RKO (cell line): ENCODE measurements around the gene FZD10.

Experiments used
- DNase-seq: peaks from one replicate; pipeline ENCODE4 v3.0.0-alpha.2; 2016; ENCODE audit warnings: low spot score

The FZD10 gene

DNA sequence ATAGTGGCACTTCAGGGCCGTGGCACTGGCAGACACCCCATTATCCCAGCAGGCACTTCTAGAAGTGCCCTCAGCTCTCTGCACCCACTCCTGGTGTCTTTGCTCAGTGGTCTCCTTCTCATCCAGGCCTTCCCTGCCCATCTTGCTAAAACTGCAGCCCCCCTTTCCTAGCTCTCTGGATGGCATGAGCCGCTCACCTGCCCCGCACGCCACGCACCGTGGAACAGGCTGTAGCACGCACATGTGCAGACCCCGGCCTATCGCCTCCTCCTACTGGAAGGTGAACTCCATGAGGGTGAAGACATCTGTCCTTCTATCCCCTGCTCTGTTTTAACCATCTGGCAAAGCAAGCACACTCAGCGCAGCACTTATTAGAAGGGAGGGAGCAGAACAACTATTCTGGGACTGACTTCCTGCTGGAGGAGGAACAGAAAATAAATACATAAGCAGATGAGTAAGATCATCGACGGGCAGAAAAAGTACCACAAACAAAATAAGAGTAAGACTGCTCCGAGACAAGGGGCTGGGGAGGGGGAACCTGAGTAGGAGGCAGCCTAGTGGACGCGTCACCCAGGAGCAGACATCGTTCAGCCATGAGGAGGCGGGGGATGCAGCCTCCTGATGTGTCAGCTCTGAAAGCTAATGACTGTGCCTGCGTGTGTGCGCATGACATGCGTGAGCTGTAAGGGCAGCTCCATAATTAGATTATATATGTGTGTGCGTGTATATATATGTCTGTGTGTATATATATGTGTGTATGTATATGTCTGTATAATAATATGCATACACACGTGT is 7.8 kb upstream of the FZD10 start:
- DNase-seq = no peak

DNA sequence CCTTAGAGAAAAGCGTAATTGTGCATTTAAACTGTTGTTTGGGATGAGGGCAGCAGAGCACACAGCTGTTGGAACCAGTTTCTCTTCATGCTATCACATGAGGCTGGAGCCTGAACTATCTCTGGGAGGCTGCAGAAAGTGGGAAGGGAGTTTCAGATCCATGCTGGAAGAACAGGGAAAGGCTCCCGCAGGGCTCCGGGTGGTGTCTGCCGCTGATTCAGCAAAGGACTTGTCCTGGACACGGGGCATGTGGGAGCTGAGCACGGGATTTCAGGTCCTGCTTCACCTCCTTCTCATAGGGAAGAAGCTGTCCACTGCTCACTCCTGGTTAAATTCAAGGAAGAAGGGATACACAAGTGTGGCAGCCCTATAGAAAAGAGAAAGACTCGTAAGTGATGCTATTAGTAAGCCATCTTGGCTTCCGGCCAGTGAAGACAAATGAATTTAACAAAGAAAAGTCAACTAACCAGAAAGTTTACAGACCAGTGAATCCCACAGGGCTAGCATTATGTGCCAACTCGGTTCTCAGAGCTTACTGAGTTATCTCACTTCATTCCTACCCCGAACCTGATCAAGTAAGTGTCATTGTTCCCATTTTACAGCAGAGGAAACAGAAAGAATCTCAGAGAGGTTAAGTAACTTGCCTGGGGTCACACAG is 6.7 kb upstream of the FZD10 start:
- no peak for DNase-seq

DNA sequence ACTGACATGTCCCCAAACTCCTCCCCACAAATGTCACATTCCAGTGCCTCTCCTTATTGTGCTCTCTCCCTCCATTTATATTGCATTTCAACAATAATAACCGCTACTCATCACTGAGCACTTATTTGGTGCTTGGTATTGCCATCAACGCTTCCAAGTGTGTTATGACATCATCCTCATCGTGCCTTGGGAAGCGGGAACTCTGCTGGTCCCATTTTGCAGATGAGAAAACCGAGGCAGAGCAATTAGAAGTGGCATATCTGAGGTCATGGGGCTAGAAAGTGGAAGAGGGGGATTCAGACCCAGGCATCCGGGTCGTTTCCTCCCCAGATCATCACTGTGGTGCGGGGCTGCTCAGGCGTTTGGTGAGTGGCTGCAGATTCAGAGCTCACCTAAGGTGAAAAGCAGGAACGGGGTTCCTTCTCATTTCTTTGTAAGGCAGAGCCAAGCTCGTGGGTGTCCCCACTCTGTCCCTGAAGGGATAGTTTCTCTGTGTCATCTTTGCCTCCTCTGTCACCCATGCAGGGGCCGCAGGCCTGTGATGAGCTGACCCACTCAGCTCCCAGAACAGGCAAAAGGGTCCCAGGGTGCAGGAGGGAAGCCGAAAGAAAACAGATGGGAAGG is 5.5 kb upstream of the FZD10 start:
- DNase-seq = no peak

DNA sequence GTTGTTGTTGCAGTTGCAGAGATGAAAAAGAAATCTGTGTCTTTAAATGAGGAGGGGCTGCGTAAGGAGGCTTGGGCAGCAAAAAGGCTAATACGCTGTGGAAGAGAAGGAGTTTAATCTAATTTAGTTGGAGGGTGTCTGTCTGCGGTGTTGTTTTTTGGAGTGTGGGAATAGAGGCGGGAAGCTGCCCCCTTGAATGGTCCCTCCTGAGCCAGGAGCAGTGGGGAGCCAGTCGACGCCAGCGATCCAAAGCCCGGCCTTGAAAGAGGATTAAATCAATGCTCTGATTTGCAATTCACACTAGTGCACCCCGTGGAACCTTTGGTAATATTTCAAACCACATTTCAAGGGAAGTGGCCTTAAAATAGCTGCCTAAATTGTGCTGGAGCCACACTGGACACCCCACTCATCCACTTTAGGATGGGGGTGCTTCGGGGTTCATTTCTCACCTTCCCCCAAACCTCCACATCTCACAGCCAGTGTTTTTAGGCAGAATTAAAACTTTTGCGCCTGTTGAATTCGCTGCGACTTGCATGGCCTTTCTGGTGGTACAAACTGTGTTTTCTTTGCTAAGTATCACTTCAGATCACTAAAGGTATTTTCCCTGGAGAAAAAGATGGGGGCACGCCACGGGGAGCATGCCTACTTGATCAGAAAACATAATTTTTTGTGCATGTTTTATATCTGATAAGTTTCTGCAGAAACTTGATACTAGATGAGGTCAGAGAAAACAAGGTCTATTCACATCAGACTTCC is 4.1 kb upstream of the FZD10 start:
- DNase-seq = no peak

DNA sequence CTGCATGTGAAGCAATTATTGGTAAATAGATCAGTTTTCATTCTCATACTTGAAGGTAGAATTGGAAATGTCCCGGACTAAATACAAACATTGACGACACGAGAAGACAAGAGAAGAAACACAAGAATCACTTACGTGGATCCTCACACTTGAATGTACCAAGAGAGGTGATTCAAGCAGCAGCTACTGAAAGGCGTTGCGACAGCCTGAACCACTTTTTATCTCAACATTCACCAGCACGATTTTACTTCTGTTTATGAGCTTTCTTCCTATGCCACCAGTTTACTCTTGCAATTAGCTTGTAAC is 3.6 kb upstream of the FZD10 start:
- DNase-seq = no peak

DNA sequence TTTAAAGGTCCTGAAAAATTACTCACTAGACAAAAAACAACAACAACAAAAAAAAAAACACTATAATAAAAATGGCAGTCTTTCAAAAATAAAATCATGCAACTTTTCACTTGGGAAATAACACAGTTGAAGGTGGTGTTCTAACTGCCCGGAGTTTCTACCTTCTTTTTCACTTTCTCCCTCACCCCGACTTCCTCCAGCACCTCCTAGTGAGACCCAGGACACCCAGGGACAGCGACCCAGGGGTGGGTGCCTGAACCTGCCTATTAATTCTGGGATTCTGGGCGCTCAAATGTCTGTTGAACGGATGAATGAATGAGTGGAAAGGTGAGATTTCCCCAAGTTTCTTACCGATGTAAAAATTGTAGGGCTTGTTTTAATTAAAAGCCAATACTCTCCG is 2.0 kb upstream of the FZD10 start:
- no peak for DNase-seq

DNA sequence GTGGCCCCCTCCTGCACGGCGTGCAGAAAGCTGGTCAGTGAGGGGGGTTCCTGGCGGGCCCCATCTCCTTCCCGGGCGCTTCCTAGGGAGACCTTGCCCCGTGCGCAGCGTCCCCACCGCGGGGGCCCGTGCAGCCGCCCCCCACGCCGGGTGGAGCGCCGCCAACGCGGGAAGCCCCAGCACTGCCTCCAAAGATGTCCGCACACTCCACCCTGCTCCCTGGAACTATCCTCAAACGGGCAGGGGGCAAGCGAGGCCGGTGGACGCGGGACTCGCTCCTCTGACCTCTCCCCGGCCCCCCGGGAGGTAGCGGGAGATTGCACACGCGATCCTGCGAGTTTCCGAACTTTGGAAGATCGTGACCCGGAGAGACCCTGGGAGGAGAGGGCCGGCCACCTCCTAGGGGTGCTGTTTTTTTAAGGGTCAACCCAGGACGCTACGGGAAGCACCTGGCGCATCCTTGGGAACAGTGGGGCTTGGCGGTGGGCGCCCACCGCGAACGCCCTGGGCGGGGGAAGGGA is 1.5 kb upstream of the FZD10 start:
- DNase-seq = no peak

DNA sequence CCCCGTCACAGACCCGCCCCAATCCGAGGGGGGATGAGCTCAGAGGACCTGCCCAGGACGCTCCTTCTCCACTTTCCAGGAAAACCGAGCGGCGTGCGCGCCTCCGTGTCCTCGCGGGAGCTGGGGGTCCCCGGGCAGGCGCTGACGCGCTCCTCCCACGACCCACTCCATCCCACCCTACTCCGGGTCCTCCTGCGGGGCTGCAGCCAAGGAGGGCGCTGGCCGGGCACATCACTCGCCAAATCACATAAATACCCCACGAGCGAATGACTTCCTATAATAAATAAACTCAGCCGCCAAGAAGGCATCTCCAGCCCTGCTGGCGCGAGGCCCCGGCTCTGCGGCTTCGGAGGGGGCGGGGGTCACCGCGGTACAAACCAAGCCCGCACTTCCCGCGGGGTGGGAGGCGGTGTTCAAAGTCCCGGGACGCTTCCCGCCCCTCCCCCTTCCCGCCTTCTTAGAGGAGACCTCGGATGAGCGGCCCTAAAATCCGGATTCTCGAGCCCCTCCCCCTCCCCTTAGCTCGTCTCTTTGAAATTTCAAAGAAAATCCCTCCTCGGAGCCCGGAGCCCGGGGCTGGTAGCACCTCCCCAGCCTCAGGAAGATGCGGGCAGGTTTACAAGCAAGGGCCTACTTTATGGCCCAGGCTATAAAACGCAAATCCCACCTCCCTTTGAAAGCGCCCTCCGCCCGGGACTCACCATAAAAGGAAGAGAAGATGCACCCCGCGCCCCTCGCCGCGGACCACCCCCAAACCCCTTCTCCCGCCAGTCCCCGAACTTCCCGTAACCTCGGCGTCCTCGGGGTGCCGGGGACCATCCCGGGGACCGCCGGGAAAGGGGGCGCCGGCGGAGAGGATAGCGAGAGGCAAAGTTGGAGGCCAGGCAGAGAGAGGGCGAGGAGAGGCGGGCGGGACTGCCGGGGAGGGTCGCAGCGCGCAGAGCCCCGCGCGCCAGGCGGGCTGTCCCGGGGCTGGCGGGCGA is 712 bp upstream of the FZD10 start:
- DNase-seq = no peak

DNA sequence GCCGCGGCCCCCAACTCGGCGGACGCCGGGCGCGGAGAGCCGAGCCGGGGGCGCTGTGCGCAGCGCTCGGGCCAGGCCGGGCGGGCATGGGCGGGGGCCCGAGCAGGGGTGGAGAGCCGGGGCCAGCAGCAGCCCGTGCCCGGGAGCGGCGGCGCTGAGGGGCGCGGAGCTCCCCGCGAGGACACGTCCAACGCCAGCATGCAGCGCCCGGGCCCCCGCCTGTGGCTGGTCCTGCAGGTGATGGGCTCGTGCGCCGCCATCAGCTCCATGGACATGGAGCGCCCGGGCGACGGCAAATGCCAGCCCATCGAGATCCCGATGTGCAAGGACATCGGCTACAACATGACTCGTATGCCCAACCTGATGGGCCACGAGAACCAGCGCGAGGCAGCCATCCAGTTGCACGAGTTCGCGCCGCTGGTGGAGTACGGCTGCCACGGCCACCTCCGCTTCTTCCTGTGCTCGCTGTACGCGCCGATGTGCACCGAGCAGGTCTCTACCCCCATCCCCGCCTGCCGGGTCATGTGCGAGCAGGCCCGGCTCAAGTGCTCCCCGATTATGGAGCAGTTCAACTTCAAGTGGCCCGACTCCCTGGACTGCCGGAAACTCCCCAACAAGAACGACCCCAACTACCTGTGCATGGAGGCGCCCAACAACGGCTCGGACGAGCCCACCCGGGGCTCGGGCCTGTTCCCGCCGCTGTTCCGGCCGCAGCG is 639 bp downstream of the FZD10 start:
- DNase-seq = no peak

DNA sequence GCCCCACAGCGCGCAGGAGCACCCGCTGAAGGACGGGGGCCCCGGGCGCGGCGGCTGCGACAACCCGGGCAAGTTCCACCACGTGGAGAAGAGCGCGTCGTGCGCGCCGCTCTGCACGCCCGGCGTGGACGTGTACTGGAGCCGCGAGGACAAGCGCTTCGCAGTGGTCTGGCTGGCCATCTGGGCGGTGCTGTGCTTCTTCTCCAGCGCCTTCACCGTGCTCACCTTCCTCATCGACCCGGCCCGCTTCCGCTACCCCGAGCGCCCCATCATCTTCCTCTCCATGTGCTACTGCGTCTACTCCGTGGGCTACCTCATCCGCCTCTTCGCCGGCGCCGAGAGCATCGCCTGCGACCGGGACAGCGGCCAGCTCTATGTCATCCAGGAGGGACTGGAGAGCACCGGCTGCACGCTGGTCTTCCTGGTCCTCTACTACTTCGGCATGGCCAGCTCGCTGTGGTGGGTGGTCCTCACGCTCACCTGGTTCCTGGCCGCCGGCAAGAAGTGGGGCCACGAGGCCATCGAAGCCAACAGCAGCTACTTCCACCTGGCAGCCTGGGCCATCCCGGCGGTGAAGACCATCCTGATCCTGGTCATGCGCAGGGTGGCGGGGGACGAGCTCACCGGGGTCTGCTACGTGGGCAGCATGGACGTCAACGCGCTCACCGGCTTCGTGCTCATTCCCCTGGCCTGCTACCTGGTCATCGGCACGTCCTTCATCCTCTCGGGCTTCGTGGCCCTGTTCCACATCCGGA is 1.4 kb downstream of the FZD10 start:
- DNase-seq = no peak

DNA sequence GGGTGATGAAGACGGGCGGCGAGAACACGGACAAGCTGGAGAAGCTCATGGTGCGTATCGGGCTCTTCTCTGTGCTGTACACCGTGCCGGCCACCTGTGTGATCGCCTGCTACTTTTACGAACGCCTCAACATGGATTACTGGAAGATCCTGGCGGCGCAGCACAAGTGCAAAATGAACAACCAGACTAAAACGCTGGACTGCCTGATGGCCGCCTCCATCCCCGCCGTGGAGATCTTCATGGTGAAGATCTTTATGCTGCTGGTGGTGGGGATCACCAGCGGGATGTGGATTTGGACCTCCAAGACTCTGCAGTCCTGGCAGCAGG is 1.9 kb downstream of the FZD10 start:
- DNase-seq = no peak

DNA sequence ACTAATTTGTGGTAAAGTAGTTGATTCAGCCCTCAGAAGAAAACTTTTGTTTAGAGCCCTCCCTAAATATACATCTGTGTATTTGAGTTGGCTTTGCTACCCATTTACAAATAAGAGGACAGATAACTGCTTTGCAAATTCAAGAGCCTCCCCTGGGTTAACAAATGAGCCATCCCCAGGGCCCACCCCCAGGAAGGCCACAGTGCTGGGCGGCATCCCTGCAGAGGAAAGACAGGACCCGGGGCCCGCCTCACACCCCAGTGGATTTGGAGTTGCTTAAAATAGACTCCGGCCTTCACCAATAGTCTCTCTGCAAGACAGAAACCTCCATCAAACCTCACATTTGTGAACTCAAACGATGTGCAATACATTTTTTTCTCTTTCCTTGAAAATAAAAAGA is 2.7 kb downstream of the FZD10 start:
- no peak for DNase-seq

DNA sequence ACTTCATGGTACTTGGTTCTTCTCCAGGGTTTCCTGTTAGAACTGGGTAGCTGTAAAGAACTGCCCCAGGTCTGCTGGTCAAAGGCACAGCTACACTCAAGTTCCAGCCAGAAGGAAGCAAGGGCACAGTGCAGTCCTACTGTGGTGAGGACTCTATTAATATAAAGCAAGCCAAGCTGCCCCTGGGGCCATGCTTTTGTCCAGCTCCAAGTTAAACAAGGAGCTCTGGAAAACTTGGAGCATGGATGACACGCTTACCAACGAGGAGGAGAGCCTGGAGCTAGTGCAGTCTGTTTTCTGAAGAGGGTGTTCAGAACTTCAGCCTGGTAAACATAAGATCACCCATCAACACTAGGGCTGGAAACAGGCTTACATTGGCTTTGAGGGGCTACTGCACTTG is 4.0 kb downstream of the FZD10 start:
- no peak for DNase-seq

DNA sequence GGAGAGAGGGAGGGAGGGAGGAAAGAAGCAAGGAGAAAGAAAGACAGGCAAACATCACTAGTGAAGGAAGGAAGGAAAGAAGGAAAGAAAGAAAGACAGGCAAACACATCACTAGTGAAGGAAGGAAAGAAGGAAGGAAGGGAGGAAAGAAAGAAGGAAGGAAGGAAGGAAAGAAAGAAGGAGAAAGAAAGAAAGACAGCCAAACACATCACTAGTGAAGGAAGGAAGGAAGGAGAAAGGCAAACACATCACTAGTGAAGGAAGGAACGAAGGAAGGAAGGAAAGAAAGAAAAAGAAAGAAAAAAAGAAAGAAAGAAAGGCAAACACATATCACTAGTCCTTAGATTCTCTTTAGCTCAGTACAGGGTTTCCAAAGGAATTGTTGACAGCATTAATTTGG is 5.3 kb downstream of the FZD10 start:
- no peak for DNase-seq

DNA sequence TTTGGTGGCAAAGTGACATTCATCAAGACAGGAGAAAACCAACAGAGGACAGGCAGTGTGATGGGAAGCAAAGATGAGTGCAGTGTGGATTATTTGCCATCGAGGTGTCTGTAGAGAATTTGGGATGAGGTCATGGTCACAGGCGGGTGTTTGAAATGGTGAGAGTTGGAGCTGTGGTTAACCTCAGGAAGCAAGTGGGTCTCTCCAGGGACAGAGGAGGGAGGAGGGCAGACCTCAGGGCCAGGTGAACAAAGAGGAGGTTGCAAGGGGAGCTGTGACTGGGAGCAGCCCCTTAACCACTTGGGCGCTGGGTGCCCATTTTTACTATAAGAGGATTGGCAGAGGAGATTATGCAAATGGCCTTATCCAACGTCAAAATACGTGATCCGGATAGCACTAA is 7.0 kb downstream of the FZD10 start:
- no peak for DNase-seq

DNA sequence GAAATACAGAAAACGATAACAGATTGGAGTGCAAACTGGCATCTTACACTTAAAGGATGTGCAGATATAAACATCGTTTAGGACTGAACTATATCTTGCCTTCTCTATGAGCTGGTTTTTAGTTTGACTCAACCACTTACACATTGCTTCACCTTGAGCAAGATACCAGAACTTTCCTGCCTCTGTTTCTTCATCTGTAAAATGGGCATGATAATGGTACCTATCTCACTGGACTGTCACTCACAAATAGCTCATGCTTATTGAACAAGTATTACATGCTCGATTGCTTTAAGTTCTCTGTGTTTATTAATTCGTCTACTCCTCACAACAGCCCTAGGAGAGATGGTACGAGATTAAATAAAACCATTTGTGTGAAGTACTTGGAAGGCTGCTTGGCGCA is 7.7 kb downstream of the FZD10 start:
- no peak for DNase-seq

DNA sequence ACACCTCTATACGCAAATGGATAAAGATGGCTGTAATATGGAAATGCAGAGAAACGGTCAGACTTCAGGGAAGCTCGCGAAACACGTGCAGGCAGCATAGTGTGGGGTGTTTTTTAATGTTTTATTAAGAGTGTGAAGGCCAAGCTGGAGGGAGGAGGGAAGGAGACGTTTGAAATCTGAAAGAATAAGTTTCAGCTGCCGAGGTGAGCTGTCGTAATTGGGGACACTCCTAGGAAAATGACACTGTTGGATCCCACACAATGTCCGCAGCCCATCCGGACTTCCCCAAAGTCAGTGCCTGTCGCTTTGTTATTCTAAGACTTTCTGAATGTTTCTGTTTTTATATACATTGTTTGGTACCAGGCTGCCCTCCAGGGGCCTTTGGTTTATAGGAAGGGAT is 8.3 kb downstream of the FZD10 start:
- no peak for DNase-seq

DNA sequence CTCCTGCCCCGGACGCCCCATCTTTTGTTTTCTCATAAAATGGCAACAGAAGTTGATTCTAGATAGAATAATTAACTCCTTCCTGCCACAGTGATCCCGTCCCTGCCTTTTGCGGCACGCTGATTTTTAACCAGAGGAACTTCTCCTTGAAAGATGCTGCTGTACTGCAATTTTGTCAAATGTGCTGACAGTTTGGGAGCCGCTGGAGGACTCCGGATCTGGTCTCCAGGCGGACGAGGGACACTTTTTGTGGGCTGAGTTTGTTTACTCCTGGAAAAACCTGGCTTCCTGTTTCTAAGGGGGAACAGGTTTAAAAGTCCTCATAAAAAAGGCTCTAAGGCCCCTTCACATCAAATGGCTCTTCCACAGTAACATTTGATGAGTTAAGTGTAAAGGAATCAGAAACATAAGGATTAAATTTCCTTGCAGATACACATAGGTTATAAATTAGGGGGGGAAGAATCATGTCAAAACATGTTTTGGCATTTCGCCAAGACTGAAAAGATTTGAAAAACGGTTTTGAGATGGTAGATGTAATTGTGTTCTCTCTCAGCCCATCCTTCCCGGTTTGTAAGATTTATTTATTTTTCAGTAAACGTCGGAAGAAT is 15.5 kb downstream of the FZD10 start:
- no peak for DNase-seq

DNA sequence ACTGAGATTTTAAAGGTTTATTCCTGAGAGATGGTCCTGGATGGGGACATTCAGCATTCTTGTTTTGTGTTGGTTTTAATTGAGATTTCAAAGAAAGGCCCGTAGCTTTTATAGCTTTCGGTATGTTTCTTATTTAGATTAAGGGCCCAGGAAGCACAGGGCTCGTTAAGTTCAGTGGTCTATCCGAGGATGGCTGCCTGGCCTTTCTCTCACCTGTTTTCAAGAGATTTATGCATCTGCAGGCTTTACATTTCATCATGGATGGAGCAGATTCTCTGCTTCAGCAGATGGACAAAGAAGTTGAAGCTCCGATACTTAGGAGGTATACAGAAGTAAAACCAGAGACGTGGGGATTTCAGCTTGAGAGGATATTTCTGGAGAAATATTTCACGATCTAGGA is 16.0 kb downstream of the FZD10 start:
- DNase-seq = no peak

DNA sequence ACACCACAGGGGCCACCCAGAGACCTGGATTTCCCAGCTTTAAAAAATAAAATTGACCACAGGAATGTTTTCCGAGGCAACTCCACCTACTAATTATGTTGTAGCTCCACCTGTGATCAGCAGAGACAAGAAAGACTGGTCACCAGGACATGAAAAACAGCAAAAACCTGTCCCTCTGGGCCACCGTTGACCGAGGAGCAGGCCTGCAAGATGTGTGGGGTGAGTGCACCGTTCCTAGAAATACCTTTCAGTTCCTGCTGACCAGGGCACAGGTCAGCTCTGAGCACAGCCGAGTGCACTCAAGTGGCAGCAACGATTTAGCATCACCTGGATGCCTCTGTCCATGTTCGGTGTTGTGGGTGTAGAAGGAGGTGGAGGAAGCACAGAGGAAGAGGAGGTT is 16.9 kb downstream of the FZD10 start:
- DNase-seq = no peak
